UCSD-AML1 (cell line): Measurements from ENCODE around the gene TM9SF2.
"Not testable (repeated sequence)": the region's sequence is repeated elsewhere in the genome, so short reads cannot be mapped to it uniquely, and the experiment has no call there.

Source experiments
- DNase-seq: peaks from one replicate; lab custom pipeline; 2025; ENCODE audit not compliant: unreplicated experiment; lab: John Stamatoyannopoulos, UW

Gene TM9SF2

DNA sequence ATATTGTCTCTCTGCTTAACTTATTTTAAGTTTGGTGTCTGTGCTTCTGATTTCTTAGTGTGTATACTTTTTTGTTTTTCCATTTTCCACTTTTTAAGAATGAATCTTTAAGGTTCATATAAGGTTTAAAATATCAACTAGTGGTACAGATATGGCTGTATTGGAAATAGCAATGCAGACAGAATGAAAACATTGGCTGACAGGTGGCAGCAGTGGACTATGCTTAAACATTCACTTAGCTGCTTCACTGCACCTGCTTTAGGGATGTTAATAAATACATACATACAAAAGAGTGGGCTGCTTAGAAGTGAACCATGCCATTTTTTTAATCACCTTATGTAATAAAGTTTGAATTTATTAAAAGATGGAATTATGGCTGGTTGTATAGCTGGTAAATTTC is 27.3 kb downstream of the TM9SF2 start:
- no peak for DNase-seq

DNA sequence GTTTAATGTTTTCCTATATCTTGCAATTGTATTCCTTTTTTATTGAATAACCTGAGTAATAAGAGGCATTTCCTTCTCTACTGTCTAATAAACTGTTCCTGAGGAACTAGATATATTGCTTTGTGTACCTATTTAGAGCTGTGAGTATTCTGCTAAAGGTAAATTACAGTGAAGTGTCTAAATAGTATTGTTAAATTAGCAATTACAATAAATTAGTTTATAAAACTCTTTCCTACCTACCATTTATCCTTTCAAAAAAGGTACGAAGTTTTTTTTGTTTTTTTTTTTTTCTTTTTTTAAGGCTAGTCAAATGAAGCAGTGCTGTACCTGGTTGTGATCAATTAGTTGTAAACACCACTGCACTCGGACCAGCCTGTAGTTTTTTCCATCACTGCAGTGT is 34.8 kb downstream of the TM9SF2 start:
- no peak for DNase-seq

DNA sequence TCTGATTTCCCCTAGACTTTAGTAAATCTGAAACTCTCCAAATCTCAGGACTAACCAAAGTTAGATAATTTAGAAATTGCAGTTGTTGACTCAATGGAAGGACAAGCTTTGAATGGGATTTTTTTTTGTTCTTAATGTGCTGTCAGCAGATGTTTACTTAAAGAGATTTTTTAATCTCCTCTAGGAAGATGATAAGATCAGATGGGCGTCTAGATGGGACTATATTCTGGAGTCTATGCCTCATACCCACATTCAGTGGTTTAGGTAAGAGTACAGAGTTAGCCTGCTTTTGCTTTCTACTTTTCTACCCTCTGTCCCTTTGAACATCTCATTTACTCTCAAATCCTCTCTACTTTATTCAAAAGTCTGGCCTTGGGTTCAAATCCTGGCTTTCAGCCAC is 39.3 kb downstream of the TM9SF2 start:
- DNase-seq, result no peak

DNA sequence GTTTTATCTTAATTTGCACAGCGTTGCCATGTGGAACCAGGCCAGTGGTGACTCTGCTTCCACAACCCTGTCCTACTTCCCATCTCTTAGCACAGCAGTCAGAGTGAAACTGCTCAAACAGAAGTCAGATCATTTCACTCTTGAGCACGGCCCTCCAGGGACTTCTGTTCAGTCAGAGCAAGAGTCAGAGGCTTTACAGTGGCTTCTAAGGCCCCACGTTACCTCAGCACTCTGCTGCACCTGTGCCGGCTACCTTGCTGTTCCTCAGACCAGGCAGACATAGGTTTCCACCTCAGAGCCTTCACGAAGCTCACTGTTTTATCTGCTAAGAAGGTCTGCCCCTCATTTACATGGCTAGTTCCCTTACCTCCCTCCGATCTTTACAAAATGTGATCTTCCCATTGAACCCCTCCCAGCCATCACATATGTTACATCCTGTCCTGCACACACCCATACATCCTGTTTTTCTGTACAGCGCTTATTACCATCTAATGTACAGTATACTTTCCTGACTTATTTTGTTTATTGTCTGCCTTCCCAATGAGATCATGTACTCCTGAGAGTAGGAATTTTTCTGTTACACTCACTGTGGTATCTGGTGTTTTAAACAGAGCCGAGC is 41.6 kb downstream of the TM9SF2 start:
- no peak for DNase-seq

DNA sequence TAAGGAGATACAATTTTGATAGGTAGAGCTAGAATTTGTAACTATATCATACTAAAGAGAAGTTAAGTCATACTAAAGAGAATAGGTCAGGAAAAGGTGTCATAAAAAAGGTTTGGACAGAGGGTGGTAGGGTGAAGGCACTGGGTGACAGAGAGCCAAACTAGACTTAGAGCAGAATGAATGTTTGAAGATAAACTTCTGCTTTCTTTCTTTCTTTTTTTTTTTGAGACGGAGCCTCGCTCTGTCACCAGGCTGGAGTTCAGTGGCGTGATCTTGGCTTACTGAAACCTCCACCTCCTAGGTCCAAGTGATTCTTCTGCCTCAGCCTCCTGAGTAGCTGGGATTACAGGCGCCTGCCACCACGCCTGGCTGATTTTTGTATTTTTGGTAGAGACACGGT is 44.1 kb downstream of the TM9SF2 start:
- no peak for DNase-seq

DNA sequence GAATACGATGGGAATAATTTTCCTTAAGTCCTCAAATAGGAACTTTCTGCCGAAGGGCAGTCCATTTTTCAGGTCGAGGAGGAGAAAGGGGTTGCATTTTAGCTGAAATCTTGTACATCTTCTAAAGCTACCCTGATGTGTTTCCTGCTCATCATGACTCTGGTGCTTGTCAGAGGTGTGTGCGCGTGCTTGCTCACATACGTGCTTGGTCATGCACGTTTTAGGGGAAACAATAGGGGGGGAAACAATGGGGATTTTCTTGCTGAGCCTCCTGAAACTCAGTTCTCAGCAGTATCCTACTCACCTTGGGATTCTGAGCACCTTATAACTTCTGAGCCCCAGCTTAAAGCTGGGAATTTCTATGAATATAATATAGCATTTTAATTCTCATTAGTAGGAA is 44.7 kb downstream of the TM9SF2 start:
- no peak for DNase-seq

DNA sequence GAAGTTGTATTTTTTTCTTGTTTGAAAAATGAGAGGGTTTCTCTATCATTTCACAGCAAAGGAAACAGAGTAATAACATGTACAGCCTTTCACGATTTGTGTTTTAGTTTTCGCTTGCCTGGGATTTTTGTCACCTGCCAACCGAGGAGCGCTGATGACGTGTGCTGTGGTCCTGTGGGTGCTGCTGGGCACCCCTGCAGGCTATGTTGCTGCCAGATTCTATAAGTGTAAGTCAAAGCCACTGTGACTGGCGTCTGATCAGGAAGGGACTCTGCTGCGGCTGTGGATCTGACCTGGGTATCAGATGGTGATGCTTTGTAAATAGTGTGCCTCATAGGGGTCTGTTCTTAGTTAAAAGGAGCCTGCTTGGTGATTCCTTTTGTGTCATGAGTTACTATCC is 45.6 kb downstream of the TM9SF2 start:
- DNase-seq, result no peak

DNA sequence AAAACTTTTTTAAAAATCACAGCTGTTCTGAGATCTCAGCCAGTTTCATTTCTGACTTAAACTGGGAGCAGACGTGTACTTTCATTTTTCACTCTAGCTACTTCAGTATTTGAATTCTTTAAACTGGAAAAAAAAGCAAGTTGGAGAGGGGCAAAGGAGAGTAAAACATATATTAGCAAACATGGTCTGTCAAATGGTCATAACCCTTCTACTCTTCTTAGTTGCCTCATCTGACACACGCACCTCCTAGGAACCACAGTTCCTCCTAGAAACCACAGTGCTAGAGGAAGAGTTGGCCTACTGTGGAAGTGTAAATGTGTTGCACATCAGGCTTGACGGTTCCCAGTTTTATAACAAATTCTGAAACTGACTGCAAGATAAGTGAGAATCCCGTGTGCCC is 47.2 kb downstream of the TM9SF2 start:
- no peak for DNase-seq

DNA sequence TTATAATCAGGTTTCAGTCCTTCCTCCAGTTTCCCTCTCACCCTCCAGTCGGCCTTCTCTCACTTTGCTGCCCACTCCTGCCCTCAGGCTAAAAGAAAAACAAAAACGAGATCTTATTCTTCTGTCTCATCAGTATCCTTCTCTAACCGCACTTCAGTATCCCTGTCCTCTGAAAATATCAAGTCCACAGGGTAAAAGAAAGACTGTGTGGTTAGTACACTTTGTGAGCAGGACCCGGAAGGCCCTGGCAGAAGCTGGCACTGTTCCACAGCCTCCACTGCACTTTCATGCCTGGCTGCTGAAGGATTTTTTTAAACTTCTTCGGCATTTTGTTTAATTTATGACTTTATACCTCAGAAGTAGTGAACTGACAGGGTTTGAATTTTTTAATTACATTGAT is 51.8 kb downstream of the TM9SF2 start:
- no peak for DNase-seq

DNA sequence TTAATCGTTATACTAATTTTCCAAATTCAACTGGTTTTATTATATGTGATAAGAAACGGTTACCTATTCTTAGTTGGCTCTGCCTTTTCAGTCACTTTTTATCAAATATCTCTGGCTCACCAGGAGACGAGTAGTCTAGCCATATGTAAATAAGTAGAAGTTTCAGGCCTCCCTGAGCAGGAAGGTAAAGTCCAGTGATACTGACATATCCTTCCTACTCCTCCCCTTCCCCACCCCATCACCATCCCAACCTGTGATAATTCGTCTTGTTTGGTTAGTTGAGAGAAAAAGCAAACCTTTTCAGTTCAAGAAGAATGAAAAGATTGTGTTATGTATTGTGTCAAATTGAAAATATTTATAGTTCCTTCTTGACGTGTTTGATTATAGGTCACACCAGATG is 53.9 kb downstream of the TM9SF2 start:
- no peak for DNase-seq

DNA sequence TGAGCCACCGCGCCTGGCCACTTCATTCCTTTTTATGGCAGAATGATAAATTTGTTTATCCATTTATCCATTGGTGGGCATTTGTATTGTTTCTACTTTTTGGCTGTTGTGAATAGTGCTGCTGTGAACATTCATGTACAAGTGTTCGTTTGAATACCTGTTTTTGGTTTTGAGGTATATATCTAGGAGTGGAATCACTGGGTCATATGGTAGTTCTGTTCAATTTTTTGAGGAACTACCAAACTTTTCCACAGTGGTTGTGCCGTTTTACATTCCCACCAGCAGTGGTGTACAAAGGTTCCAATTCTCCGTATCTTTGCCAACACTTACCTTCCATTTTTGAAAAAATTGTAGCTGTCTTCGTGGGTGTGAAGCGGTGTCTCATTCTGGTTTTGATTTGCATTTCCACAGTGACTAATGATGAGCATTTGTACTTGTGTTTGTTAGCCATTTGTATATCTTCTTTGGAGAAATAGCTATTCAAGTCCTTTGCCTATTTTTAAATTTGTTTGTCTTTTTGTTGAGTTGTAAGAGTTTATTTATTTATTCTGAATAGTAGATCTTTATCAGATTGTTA is 55.7 kb downstream of the TM9SF2 start:
- no peak for DNase-seq

DNA sequence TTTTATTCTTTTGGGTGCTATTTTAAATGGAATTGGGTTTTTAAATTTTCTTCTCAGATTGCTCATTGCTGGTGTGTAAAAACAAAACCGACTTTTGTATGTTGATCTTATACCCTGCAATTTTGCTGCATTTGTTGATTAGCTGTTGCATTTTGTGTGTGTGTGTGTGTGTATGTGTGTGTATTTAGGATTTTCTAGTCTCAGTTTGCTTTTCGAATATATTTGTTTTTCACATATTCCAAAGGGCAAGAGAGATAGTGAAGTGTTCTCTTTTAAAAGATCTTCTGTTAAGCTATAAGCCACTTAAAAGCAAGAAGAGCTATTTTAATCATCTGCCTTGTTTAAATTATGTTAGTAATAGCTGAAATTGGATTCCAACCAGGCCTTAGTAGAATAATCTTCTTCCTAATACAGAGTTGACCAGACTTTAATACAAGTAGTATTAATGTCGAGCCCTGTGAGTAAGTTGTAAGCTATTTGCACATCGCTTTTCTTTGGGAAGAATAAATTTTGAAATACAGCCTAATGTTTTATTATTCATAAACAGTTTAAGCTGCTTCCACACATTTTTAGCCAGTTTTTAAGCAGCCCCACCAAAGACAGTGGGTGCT is 57.4 kb downstream of the TM9SF2 start:
- no peak for DNase-seq

DNA sequence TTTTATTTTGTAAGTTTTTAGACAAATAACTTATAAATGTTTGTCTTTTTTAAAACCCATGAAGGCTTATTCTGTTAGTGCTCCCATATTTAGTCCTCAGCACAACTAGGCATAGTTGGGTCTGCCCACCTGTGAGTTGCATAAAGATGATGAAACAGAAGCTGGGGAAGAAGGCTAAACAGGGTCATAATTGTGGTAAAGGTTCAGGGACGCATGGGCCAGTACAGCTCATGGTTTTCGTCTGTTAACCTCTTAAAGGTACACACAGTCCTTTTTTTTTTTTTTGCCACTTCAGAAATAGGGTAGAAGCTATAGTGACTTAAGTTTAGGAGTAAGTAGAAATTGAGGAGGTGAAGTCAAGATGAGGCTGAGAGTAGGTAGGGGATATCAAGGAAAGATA is 58.3 kb downstream of the TM9SF2 start:
- DNase-seq, result no peak

DNA sequence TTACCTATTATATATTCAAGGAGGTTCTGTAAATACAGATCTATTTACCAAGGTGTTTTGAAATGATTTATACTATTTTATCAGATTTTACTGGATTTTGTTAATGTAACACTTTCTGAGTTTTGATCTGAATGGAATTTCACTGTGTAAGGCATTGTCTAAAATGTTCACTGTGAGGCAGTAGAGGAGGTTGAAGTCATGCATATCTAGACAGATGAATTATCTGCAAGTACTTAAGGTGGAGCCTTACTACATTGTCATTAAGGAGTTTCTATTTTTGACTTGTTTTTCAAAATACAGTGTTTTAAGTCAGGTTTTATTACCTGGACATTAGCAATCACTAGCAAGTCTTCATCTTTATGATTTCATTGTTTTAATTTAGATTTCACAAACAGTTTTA is 62.1 kb downstream of the TM9SF2 start:
- no peak for DNase-seq

DNA sequence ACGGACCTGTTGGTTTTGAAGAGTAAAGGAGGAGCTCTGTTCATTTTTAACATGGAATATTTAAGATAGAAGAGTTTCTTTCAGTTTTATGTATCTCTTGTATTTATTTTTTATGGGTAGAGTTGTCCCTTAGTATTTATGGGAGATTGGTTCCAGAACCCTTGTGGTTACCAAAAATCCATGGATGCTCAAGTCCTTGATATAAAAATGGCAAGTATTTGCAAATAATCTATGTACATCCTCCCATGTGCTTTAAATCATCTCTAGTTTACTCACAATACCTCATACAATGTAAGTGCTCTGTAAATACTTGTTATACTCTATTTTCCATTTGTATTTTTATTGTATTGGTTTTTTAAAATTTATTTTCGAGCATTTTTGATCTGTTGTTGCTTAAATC is 63.1 kb downstream of the TM9SF2 start:
- DNase-seq, result no peak

DNA sequence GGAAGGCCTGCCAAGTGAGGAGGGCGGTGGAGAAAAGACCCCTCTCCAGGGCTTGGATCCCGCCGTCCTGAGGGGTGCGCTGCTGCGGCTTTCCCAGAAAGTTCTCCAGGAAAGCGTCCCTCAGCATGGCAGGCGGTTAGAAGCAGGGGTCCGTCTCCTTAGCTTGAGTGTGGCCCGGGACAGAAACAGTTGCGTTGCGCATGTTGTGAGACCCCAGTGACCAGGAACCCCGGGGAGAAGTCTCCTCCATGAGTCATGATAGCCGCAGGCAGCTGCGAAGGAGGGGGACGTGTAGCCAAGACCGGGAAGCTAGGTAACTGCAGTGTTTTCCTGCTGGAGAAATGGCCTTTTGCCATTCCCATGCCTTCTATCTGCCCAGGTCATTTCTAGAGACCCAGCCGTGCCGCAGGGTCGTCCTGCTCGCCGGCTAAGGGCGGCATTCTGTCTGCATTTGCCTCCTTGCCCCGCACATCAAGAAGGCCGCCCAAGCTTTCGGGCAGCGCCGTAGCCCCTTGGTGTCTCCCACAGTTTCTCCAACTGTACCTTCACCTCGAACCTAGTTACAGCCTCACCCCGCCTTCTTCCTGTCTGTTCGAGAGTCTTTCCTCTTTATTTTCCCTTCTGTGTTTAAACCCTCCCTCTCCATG is 64.3 kb downstream of the TM9SF2 start:
- DNase-seq, result no peak

DNA sequence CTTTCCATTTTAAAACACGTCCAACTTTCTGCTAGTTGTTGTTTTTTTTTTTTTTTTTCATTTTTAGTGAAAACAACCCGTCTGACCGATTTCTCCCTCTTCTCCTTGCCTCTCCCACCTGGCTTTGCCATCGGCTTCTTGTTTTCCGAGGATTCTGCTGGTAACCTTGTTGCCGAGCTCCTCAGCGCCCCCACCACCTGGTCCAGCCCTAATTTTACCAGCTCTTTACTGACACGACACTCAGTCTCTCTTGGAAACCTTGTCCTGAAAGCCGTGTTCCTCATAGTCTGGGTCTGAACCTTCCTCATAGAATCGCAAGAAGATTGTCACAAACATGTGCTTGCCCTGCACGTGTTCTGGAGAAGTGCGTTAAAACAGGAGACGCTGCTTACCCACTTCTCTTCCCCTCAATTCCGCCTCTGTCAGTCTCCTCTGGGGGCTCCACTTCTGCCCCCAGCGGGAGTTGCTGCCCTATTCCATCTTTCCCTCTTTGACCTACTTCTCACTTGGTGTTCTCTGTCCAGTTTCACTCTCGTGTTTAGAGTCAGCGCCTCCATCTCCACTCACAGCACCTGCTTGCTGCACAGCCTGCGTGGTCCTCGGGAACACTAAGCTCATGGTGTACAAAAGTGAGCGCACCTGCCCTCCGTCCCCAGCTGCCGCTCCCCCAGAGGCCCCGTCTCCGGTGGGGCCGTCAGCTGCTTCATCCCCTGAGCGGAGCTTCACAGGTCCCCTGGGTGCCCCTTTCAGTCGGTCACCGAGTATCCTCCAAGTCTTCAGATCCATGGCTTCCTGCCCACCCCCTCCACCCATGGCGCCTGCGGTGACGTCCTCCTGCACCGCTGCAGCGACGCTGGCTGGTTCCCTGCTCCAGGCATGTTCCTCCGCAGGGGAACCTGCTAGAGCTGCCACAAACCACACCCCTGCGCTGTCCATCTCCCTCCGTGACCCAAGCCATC is 65.1 kb downstream of the TM9SF2 start:
- no peak for DNase-seq

DNA sequence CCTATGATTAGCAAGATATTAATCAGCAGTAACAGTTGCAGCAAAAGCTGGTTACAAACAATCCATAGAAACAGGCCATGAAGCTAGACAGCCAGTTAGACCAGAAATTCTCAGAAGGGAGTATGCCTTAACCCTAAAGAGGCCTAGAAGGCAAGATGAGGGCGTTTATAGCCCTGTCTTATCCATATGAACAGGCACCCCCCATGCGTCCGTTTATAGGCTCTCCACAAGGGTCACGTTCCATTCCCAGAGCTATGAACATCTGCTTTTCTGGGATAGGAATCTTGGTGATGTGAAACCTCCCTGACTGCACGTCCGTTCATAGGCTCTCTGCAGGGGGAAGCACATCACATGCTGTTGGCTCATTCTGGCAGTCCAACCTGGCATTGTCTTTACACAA is 67.6 kb downstream of the TM9SF2 start:
- not testable (repeated sequence) for DNase-seq

DNA sequence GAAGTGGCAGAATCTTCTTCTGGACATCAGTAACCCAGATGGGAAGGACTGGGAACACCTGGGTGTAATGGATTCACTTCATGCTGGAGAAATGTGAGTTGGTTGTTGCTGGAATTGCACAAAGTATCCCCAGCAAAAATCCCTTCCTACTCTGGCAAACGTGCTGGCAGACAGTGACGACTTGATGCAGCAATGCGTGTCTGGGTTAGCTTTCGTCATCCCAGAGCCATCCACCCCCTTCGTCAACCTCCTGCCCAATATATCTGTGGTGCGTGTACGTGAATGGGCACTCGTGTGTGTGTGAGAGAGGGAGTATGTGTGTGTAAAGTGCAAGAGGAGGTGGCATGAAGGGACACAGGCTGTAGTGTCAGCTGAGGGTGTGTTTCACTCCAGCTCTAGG is 70.9 kb downstream of the TM9SF2 start:
- DNase-seq, result no peak

DNA sequence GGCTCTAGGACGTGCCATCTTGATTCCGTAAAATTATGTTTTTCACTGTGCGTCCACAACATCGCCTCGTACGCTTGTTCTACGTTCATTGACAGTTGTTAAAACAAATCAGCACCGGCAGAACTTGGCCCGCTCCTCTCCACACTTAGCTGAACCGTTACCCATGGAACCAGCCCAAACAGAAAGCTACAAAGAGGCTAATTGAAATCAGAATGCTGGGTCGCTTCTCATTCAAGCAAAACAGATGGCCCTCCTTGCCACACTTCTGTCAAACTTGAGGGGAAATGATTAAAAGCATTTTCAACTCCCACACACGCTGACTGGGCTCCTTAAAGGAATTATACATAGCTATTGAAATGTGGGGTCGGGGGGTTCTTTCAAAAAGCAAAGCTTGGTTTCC is 71.6 kb downstream of the TM9SF2 start:
- DNase-seq, result no peak

DNA sequence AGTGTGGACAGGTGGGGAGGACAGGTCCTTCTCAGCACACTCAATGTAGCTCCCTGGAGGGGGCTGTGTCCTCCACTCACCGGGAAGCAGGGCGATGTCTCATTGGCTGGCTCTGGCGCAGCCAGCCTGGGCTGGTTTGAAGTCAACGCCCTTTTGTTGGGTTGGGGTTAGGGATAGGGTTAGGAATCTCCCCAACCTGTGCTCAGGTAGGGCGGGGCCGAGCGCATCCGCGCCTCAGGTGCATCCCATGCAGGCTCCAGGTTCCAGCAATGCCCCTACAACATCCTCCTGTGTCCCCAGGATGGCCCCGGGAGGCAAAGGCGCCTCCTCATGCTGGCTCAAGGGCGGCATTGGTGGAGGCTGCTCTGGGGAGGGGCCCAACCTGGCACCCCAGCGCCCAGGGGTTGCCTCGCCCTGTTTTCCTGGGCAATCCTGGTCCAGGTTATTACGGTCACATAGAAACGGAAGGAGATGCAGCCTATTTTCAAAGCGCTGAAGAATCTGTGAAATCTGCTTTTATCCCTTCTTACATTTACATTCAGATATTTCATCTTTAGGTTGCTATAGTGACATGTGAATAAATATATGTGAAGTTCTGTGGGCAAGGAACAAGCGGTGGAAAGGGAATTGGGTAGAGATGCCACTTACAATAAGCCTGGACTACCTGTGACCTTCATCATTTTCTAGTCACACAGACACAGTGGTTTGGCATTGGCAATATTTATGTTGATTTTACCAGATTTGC is 74.3 kb downstream of the TM9SF2 start:
- DNase-seq, result no peak
